Measurements from ENCODE around the gene SPEG. TPM values are rescaled to one million over a fixed set of nuclear protein-coding genes. Genes with fewer than 3 reads are reported as not detected.

The SPEG gene
- total RNA-seq, 2 experiments from 2014 or later = 0.46 TPM; not detected in 1

- TF ChIP-seq EZH2phosphoT487 (IDR thresholded peaks at IDR 0.05; ENCODE audit: borderline replicate concordance, low read depth, low read length) = no peak
- no peak for TF ChIP-seq CTCF (conservative IDR thresholded peaks at IDR 0.05; ENCODE audit: low read length)
- Histone ChIP-seq H3K36me3 (ENCODE audit: insufficient read depth, low read length) (no peaks in the 10 kb centered on the region), H4K20me1 (ENCODE audit: insufficient read depth, low read length) (no peaks in the 10 kb centered on the region), H3K9me2 (ENCODE audit: insufficient read depth, low read length) (no peaks in the 10 kb centered on the region), H3K9me3 (ENCODE audit: low read length) (no peaks in the 10 kb centered on the region), H3K4me3 (ENCODE audit: low read depth, low read length, poor library complexity, severe bottlenecking) (no peak overlapping the region), H3K4me2 (ENCODE audit: low read length) (no peak overlapping the region), H3K27ac (ENCODE audit: low read depth, low read length, poor library complexity, severe bottlenecking) (no peak overlapping the region), H3K79me2 (ENCODE audit: insufficient read depth, low read depth, low read length) (no peaks in the 10 kb centered on the region), H3K4me1 (ENCODE audit: insufficient read depth, low read length, poor library complexity, severe bottlenecking) (peaks cover 4% of the 10 kb centered on the region), H2AFZ (ENCODE audit: low read length) (no peak overlapping the region)
- BruUV-seq (replicated peaks) = no TSS peak
- ChIA-PET CTCF (ENCODE audit: unreplicated experiment) (no interaction called here), POLR2A (no interaction called here)
- intact Hi-C loops (cut with micrococcal nuclease; ENCODE audit: unreplicated experiment) = no loop called here
- no peak for DNase-seq (ENCODE audit: low spot score)
Observed at GRCh38 chr2:219490600-219491130, 56.0 kb downstream of the SPEG start.

- H3K9me2 ChIP-seq (ENCODE audit: insufficient read depth, low read length) = no peaks in the 10 kb centered on the region
- H2AFZ ChIP-seq (ENCODE audit: low read length) = no peak overlapping the region
- no peak for DNase-seq (ENCODE audit: low spot score)
- ChIA-PET POLR2A (interaction anchor here (0.6 kb wide), 1 partner anchor 70 kb away, joined by 3 read pairs; no protein-coding TSS in a partner anchor), CTCF (ENCODE audit: unreplicated experiment) (interaction anchor here (0.6 kb wide), 1 partner anchor 104 kb away, joined by 8 read pairs; no protein-coding TSS in a partner anchor)
- intact Hi-C loops (cut with micrococcal nuclease; ENCODE audit: unreplicated experiment) = no loop called here
- no peaks in the 10 kb centered on the region for H4K20me1 ChIP-seq (ENCODE audit: insufficient read depth, low read length)
- H3K4me1 ChIP-seq (ENCODE audit: insufficient read depth, low read length, poor library complexity, severe bottlenecking) = peaks cover 8% of the 10 kb centered on the region
- no peaks in the 10 kb centered on the region for H3K79me2 ChIP-seq (ENCODE audit: insufficient read depth, low read depth, low read length)
- BruUV-seq (replicated peaks) = no TSS peak
- H3K4me3 ChIP-seq (ENCODE audit: low read depth, low read length, poor library complexity, severe bottlenecking) = no peak overlapping the region
- no peaks in the 10 kb centered on the region for H3K9me3 ChIP-seq (ENCODE audit: low read length)
- no peak for TF ChIP-seq CTCF (conservative IDR thresholded peaks at IDR 0.05; ENCODE audit: low read length)
- no peak for TF ChIP-seq EZH2phosphoT487 (IDR thresholded peaks at IDR 0.05; ENCODE audit: borderline replicate concordance, low read depth, low read length)
- H3K27ac ChIP-seq (ENCODE audit: low read depth, low read length, poor library complexity, severe bottlenecking) = no peak overlapping the region
- no peak overlapping the region for H3K4me2 ChIP-seq (ENCODE audit: low read length)
- H3K36me3 ChIP-seq (ENCODE audit: insufficient read depth, low read length) = no peaks in the 10 kb centered on the region
Observed at GRCh38 chr2:219491278-219491963, 56.8 kb downstream of the SPEG start.

GRCh38 chr2:219492575-219492974, 57.9 kb downstream of the SPEG start:
- CTCF ChIA-PET (ENCODE audit: unreplicated experiment) = no interaction called here
- Histone ChIP-seq H3K4me1 (ENCODE audit: insufficient read depth, low read length, poor library complexity, severe bottlenecking) (peaks cover 10% of the 10 kb centered on the region), H3K4me2 (ENCODE audit: low read length) (no peak overlapping the region), H3K36me3 (ENCODE audit: insufficient read depth, low read length) (no peaks in the 10 kb centered on the region), H3K79me2 (ENCODE audit: insufficient read depth, low read depth, low read length) (no peaks in the 10 kb centered on the region), H4K20me1 (ENCODE audit: insufficient read depth, low read length) (no peaks in the 10 kb centered on the region), H3K27ac (ENCODE audit: low read depth, low read length, poor library complexity, severe bottlenecking) (no peak overlapping the region), H3K4me3 (ENCODE audit: low read depth, low read length, poor library complexity, severe bottlenecking) (no peak overlapping the region), H2AFZ (ENCODE audit: low read length) (no peak overlapping the region), H3K9me2 (ENCODE audit: insufficient read depth, low read length) (no peaks in the 10 kb centered on the region), H3K9me3 (ENCODE audit: low read length) (no peaks in the 10 kb centered on the region)
- no peak for DNase-seq (ENCODE audit: low spot score)
- TF ChIP-seq CTCF (conservative IDR thresholded peaks at IDR 0.05; ENCODE audit: low read length) (no peak), EZH2phosphoT487 (IDR thresholded peaks at IDR 0.05; ENCODE audit: borderline replicate concordance, low read depth, low read length) (no peak)
- POLR2A ChIA-PET = interaction anchor here (1.0 kb wide), 1 partner anchor 11 kb away, joined by 3 read pairs; no protein-coding TSS in a partner anchor
- BruUV-seq (replicated peaks) = no TSS peak
- intact Hi-C loops (cut with micrococcal nuclease; ENCODE audit: unreplicated experiment) = no loop called here
